ENCODE data around the gene KIF11. TPM values are rescaled to one million over a fixed set of nuclear protein-coding genes. Genes with fewer than 3 reads are reported as not detected.

The KIF11 gene
- total and polyA plus RNA-seq, 9 of the 15 experiments (the other 6 are each of a cell fraction or from before 2014, with no cell fraction given), result 11.3 to 54.4 (median 29.2) TPM

GRCh38 chr10:92574548-92575261, 18.2 kb upstream of the KIF11 start:
- H3K27me3 ChIP-seq (ENCODE audit: control insufficient read depth in 2 of 2, insufficient read depth in 2 of 2, low read length in 2 of 2), result no peaks in the 10 kb centered on the region
- CTCF ChIA-PET (ENCODE audit: low intra/inter-chr PET ratio), result interaction anchor here (0.5 to 2.6 kb wide), 3 partner anchors 27 to 60 kb away, joined by 3 to 17 read pairs (median 3); no protein-coding TSS in a partner anchor
- intact Hi-C loops (cut with micrococcal nuclease), result loop anchor here (1.0 to 10.0 kb wide), 2 partner anchors 57 to 190 kb away; no protein-coding TSS in a partner anchor
- no TSS peak for BruUV-seq (replicated peaks)
- in situ Hi-C loops (cut with MboI), result loop anchor here (10.0 kb wide), 1 partner anchor 60 kb away; no protein-coding TSS in a partner anchor
- peak overlapping the region; percentile 95 for H3K4me2 ChIP-seq (ENCODE audit: insufficient read depth, low read length)
- WGBS (ENCODE audit: insufficient coverage, low coverage, missing lambda C conversion rate), result 3% methylated on average over 22 of the region's 22 CpGs
- ATAC-seq (no peak), FAIRE-seq (peak; percentile 76), DNase-seq (ENCODE audit: extremely low read depth in 1 of 4, low spot score in 3 of 4) (no peak)
- H3K4me3 ChIP-seq, result peak overlapping the region; percentile 87
- no peaks in the 10 kb centered on the region for H3K9me1 ChIP-seq (ENCODE audit: control insufficient read depth, insufficient read depth, low read length)
- no peaks in the 10 kb centered on the region for H3K9me3 ChIP-seq (replicated peaks; ENCODE audit: control insufficient read depth, insufficient read depth, low read depth, low read length)
- peaks cover 15% of the 10 kb centered on the region for H3K36me3 ChIP-seq (ENCODE audit: control insufficient read depth, insufficient read depth, low read length)
- POLR2A ChIA-PET, result interaction anchor here (0.7 to 2.5 kb wide), 4 partner anchors 9 to 30 kb away, joined by 3 to 14 read pairs (median 3); no protein-coding TSS in a partner anchor
- H3K4me1 ChIP-seq (replicated peaks in 1 of 2; ENCODE audit: control insufficient read depth in 2 of 2, insufficient read depth in 2 of 2, low read length in 2 of 2), result peaks cover 9 to 14% of the 10 kb centered on the region in 2 experiments; a peak in 4 of 5 replicates
- H3K27ac ChIP-seq (ENCODE audit: extremely low read depth, low read depth, low read length), result peak overlapping the region; percentile 97
- H4K20me1 ChIP-seq (replicated peaks; ENCODE audit: control insufficient read depth, insufficient read depth, low read length), result peaks cover 17% of the 10 kb centered on the region
- H3K79me2 ChIP-seq (ENCODE audit: control insufficient read depth, insufficient read depth, low read length), result peaks cover 57% of the 10 kb centered on the region
- H3K9ac ChIP-seq (ENCODE audit: insufficient read depth in 1 of 2, low read depth in 2 of 2, low read length in 2 of 2), result peak overlapping the region; percentile 97 to 98
- peak overlapping the region; percentile 98 for H2AFZ ChIP-seq (ENCODE audit: low read depth, low read length)
- no peak for TF ChIP-seq NFIX (CRISPR knock-in tag; IDR thresholded peaks at IDR 0.05; ENCODE audit: low read depth)
- no peak for TF ChIP-seq EWSR1 (IDR thresholded peaks at IDR 0.05; ENCODE audit: borderline replicate concordance, low read depth, partially characterized antibody)
- TF ChIP-seq ZZZ3 (IDR thresholded peaks at IDR 0.05), result no peak
- TF ChIP-seq PCBP1 (IDR thresholded peaks at IDR 0.05; ENCODE audit: low read depth, low read length, poor library complexity, severe bottlenecking), result no peak
- TF ChIP-seq ZNF583 (CRISPR knock-in tag; IDR thresholded peaks at IDR 0.05), result no peak
- TF ChIP-seq KLF16 (IDR thresholded peaks at IDR 0.05), result no peak
- no peak for TF ChIP-seq JUNB (CRISPR knock-in tag; conservative IDR thresholded peaks at IDR 0.05)
- TF ChIP-seq, protein P1, sequence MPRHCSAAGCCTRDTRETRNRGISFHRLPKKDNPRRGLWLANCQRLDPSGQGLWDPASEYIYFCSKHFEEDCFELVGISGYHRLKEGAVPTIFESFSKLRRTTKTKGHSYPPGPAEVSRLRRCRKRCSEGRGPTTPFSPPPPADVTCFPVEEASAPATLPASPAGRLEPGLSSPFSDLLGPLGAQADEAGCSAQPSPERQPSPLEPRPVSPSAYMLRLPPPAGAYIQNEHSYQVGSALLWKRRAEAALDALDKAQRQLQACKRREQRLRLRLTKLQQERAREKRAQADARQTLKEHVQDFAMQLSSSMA (CRISPR knock-in tag; IDR thresholded peaks at IDR 0.05), result no peak
- no peak for TF ChIP-seq ARNT (IDR thresholded peaks at IDR 0.05)
- TF ChIP-seq E2F1 (CRISPR knock-in tag; IDR thresholded peaks at IDR 0.05), result no peak
- TF ChIP-seq ZNF830 (CRISPR knock-in tag; IDR thresholded peaks at IDR 0.05), result no peak
- TF ChIP-seq, protein P2, sequence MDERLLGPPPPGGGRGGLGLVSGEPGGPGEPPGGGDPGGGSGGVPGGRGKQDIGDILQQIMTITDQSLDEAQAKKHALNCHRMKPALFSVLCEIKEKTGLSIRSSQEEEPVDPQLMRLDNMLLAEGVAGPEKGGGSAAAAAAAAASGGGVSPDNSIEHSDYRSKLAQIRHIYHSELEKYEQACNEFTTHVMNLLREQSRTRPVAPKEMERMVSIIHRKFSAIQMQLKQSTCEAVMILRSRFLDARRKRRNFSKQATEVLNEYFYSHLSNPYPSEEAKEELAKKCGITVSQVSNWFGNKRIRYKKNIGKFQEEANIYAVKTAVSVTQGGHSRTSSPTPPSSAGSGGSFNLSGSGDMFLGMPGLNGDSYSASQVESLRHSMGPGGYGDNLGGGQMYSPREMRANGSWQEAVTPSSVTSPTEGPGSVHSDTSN (CRISPR knock-in tag; IDR thresholded peaks at IDR 0.05; ENCODE audit: low read depth), result no peak
- TF ChIP-seq, protein P2 (tag; conservative IDR thresholded peaks at IDR 0.05; ENCODE audit: low read depth), result 0 out of 2 replicates have a peak, but pooled peaks have one; percentile 22
- TF ChIP-seq, protein P3, sequence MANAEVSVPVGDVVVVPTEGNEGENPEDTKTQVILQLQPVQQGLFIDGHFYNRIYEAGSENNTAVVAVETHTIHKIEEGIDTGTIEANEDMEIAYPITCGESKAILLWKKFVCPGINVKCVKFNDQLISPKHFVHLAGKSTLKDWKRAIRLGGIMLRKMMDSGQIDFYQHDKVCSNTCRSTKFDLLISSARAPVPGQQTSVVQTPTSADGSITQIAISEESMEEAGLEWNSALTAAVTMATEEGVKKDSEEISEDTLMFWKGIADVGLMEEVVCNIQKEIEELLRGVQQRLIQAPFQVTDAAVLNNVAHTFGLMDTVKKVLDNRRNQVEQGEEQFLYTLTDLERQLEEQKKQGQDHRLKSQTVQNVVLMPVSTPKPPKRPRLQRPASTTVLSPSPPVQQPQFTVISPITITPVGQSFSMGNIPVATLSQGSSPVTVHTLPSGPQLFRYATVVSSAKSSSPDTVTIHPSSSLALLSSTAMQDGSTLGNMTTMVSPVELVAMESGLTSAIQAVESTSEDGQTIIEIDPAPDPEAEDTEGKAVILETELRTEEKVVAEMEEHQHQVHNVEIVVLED (CRISPR knock-in tag; IDR thresholded peaks at IDR 0.05), result peak; percentile 30; the same call in 1 of the 2 replicates
- no peak for TF ChIP-seq ILK (tag; IDR thresholded peaks at IDR 0.05; ENCODE audit: borderline replicate concordance, low read depth)

Measured in K562 (cell line).